CD4-positive, alpha-beta memory T cell (primary cell): ENCODE results near the gene DOP1B. TPM values are rescaled to one million over a fixed set of nuclear protein-coding genes. Genes with fewer than 3 reads are reported as not detected.
"Not testable (repeated sequence)": the region's sequence is repeated elsewhere in the genome, so short reads cannot be mapped to it uniquely, and the experiment has no call there.

ENCODE experiments used
- CTCF ChIA-PET: fragments of 350-600 bp; sonication (Branson Sonifier 250); formaldehyde crosslinking; loops from one replicate; lab custom pipeline; 2021; ENCODE audit warnings: inconsistent platforms; ENCODE audit not compliant: partially characterized antibody; lab: Charles Lee
- POLR2A ChIA-PET: fragments of 350-600 bp; sonication (Branson Sonifier 250); formaldehyde crosslinking; loops from one replicate; lab custom pipeline; 2021; ENCODE audit not compliant: partially characterized antibody; lab: Charles Lee
- DNase-seq, 5 donors: peaks; one replicate each; pipeline versions ENCODE4 v3.0.0 to v3.0.0-alpha.2; 2020 to 2022; ENCODE audit warnings: mixed read lengths in 1 of 5
- H3K27ac ChIP-seq: one replicate; pipeline ENCODE4 v1.7.0; 2013; ENCODE audit warnings: low read depth, low read length
- H3K27me3 ChIP-seq: 2 replicates; pipeline ENCODE4 v1.7.0; 2013; ENCODE audit warnings: mild to moderate bottlenecking, low read length, moderate library complexity; ENCODE audit not compliant: insufficient read depth
- H3K36me3 ChIP-seq: 2 replicates; pipeline ENCODE4 v1.7.0; 2013; ENCODE audit warnings: mild to moderate bottlenecking, low read length, moderate library complexity; ENCODE audit not compliant: insufficient read depth
- H3K4me1 ChIP-seq: 2 replicates; pipeline ENCODE4 v1.7.0; 2013; ENCODE audit warnings: mild to moderate bottlenecking, low read length, moderate library complexity; ENCODE audit not compliant: insufficient read depth
- H3K4me3 ChIP-seq, 2 donors: one replicate each; pipeline ENCODE4 v1.7.0; 2013; ENCODE audit warnings: low read length in 2 of 2, mild to moderate bottlenecking in 1 of 2
- H3K9me3 ChIP-seq, 2 donors: one replicate each; pipeline ENCODE4 v1.7.0; 2013; ENCODE audit warnings: low read length in 2 of 2, control low read depth in 1 of 2; ENCODE audit not compliant: control insufficient read depth in 1 of 2
- H3K27ac Mint-ChIP-seq, 7 donors: one replicate each; pipeline ENCODE4 v1.8.0; 2020 to 2021; ENCODE audit warnings: mixed read lengths in 7 of 7, mild to moderate bottlenecking in 6 of 7, inconsistent platforms in 3 of 7, moderate library complexity in 3 of 7
- H3K27me3 Mint-ChIP-seq, 2 donors: one replicate each; pipeline ENCODE4 v1.8.0; 2020 to 2021; ENCODE audit warnings: mixed read lengths in 2 of 2
- H3K36me3 Mint-ChIP-seq, 2 donors: one replicate each; pipeline ENCODE4 v1.8.0; 2020 to 2021; ENCODE audit warnings: mixed read lengths in 2 of 2, inconsistent platforms in 1 of 2, mild to moderate bottlenecking in 1 of 2
- H3K4me1 Mint-ChIP-seq, 4 donors: one replicate each; pipeline ENCODE4 v1.8.0; 2020 to 2021; ENCODE audit warnings: mixed read lengths in 4 of 4, mild to moderate bottlenecking in 1 of 4
- H3K4me3 Mint-ChIP-seq, 8 donors: one replicate each; pipeline ENCODE4 v1.8.0; 2020 to 2021; ENCODE audit warnings: mixed read lengths in 8 of 8, mild to moderate bottlenecking in 7 of 8, moderate library complexity in 6 of 8, inconsistent platforms in 3 of 8
- H3K9me3 Mint-ChIP-seq, 8 donors: one replicate each; pipeline ENCODE4 v1.8.0; 2020 to 2021; ENCODE audit warnings: mixed read lengths in 8 of 8, mild to moderate bottlenecking in 5 of 8, inconsistent platforms in 3 of 8, moderate library complexity in 1 of 8
- intact Hi-C: fragments of 100-400 bp; cut with micrococcal nuclease; formaldehyde crosslinking; loops from one replicate; pipeline ENCODE4 v1.15.1; 2023
- polyA plus RNA-seq, 2 donors: library from polyadenylated mRNA; unstranded; fragments of 300-500 nt; fragmentation: Illumina TruSeq; gene quantifications; one replicate each; pipeline ENCODE4 v1.2.3, GENCODE V29; 2021
- total RNA-seq, 2 experiments: library from RNA; stranded (reverse); gene quantifications; one replicate each; pipeline ENCODE4 v1.2.3, GENCODE V29; 2021

Gene DOP1B
- total and polyA plus RNA-seq, 4 experiments from 2014 or later: 3.2 to 27.3 (median 18.9) TPM

DNA sequence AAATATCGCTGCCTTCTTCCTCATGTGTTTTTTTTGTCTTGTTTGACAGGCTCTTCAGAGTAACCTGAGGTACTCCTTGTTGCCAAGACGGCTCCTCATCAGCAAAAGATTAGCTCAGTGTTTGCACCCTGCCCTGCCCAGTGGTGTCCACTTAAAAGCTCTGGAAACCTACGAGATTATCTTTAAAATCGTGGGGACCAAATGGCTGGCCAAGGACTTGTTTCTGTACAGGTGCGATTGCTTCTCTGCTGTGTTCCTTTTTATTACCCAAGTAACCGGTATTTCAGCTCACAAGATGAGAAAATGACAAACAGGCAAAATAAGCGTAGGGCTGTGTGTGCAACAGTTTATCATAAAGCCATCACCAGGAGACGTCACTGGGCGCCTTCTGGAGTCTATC, 42.4 kb downstream of the DOP1B start:
- Histone ChIP-seq H3K4me3 (no peak overlapping the region), H3K9me3 (no peaks in the 10 kb centered on the region), H3K27me3 (no peaks in the 10 kb centered on the region), H3K27ac (no peak overlapping the region), H3K4me1 (no peaks in the 10 kb centered on the region), H3K36me3 (no peaks in the 10 kb centered on the region)
- DNase-seq: no peak
- H3K4me1 Mint-ChIP-seq: peaks cover 0 to 9% (median 0%) of the 10 kb centered on the region in 4 donors
- ChIA-PET POLR2A (no interaction called here), CTCF (interaction anchor here (1.5 kb wide), 1 partner anchor 11 kb away, joined by 7 read pairs; no protein-coding TSS in a partner anchor)
- H3K27me3 Mint-ChIP-seq: no peaks in the 10 kb centered on the region
- intact Hi-C loops: no loop called here
- no peak overlapping the region for H3K4me3 Mint-ChIP-seq
- no peaks in the 10 kb centered on the region for H3K9me3 Mint-ChIP-seq
- H3K27ac Mint-ChIP-seq: peak overlapping the region in 1 of 7 donors; percentile 5
- H3K36me3 Mint-ChIP-seq: peaks cover 27 to 41% of the 10 kb centered on the region in 2 donors

DNA sequence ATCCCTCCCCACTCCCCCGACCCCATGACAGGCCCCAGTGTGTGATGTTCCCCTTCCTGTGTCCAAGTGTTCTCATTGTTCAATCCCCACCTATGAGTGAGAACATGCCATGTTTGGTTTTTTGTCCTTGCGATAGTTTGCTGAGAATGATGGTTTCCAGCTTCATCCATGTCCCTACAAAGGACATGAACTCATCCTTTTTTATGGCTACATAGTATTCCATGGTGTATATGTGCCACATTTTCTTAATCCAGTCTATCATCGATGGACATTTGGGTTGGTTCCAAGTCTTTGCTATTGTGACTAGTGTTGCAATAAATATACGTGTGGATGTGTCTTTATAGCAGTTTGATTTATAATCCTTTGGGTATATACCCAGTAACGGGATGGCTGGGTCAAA, 43.0 kb downstream of the DOP1B start:
- H3K9me3 ChIP-seq, H3K4me3 ChIP-seq, H3K9me3 Mint-ChIP-seq, H3K27me3 ChIP-seq, H3K4me1 Mint-ChIP-seq, POLR2A ChIA-PET, intact Hi-C loops, DNase-seq, H3K27me3 Mint-ChIP-seq, H3K36me3 ChIP-seq, H3K27ac ChIP-seq, H3K4me3 Mint-ChIP-seq, H3K4me1 ChIP-seq: not testable (repeated sequence)
- CTCF ChIA-PET: interaction anchor here (1.5 kb wide), 1 partner anchor 10 kb away, joined by 7 read pairs; no protein-coding TSS in a partner anchor
- peak overlapping the region in 1 of 7 donors; percentile 70 for H3K27ac Mint-ChIP-seq
- peaks cover 27 to 42% of the 10 kb centered on the region in 2 donors for H3K36me3 Mint-ChIP-seq

DNA sequence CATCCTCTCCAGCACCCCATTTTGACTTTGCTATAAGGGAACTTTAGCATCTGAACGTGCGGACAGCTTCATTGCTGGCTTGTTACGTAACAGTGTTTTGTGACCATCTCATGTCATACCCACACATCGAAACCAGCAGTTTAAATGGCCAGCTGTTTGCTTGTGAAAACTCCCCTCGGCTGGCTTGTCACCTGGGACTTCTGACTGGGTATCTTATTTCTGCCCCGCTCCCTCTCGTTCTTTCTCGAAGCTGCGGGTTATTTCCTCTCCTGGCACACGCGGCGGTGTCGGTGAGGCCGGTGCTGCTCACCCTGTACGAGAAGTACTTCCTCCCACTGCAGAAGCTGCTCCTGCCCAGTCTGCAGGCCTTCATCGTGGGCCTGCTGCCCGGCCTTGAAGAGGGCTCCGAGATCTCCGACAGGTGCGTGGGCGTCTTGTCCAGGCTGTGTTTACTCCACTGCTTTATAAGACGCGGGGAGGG, 43.5 kb downstream of the DOP1B start:
- Mint-ChIP-seq H3K9me3 (no peaks in the 10 kb centered on the region), H3K27me3 (no peaks in the 10 kb centered on the region)
- POLR2A ChIA-PET: no interaction called here

DNA sequence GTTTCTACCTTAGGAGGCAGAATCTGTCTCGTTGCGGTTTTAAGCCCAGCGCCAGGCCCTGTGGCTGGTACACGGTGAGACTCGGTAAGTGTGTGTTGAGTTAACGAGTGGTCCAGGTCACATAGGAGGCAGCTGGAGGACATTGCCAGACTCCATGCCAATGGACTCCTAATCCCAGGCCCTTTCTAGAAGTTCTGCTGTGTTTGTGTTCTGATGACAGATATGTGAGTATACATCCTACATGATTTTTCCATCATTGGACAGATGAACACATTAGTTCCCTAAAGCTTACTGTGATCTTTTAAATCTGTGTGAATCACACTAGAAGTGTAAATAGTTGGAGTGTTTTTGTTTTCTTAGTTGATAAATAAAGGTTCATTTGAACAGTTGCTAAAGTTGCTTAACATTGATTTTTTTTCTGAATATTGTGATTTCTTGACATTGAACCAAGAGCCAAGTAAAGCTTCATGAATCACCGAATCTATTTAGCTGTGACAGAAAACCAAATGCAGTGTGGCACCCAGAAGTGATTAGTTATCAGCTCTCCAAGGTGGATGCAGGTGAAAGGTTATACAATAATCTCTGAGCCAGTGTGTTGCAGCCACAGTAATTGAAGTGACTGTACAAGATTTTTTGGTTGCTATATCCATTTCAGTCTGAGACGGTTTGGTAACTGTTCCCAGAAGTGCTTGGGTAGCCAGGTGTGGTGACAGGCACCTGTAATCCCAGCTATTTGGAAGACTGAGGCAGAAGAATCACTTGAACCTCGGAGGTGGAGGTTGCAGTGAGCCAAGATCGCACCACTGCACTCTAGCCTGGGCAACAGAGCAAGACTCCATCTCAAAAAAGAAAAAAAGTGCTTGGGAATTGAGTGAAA, 46.3 kb downstream of the DOP1B start:
- H3K4me3 Mint-ChIP-seq: no peak overlapping the region
- H3K9me3 Mint-ChIP-seq: no peaks in the 10 kb centered on the region
- peak overlapping the region in 5 of 7 donors; percentile 9 to 61 (median 33) for H3K27ac Mint-ChIP-seq
- Histone ChIP-seq H3K4me1 (no peaks in the 10 kb centered on the region), H3K9me3 (no peaks in the 10 kb centered on the region), H3K27me3 (no peaks in the 10 kb centered on the region), H3K27ac (no peak overlapping the region), H3K36me3 (no peaks in the 10 kb centered on the region), H3K4me3 (no peak overlapping the region)
- POLR2A ChIA-PET: interaction anchor here (1.7 kb wide), 1 partner anchor 9 kb away, joined by 5 read pairs; no protein-coding TSS in a partner anchor
- H3K27me3 Mint-ChIP-seq: no peaks in the 10 kb centered on the region
- H3K36me3 Mint-ChIP-seq: peaks cover 23 to 45% of the 10 kb centered on the region in 2 donors
- intact Hi-C loops: no loop called here
- H3K4me1 Mint-ChIP-seq: peaks cover 0 to 9% (median under 1%) of the 10 kb centered on the region in 4 donors
- CTCF ChIA-PET: interaction anchor here (1.0 to 1.5 kb wide), 3 partner anchors 25 to 50 kb away, joined by 3 to 7 read pairs (median 4); no protein-coding TSS in a partner anchor
- DNase-seq: no peak

More for the DNA sequence above, 43.5 kb downstream of the DOP1B start:
- Mint-ChIP-seq H3K36me3 (peaks cover 27 to 45% of the 10 kb centered on the region in 2 donors), H3K4me3 (no peak overlapping the region), H3K4me1 (peaks cover 0 to 9% (median 0%) of the 10 kb centered on the region in 4 donors), H3K27ac (no peak overlapping the region)
- CTCF ChIA-PET: interaction anchor here (1.5 kb wide), 1 partner anchor 10 kb away, joined by 7 read pairs; no protein-coding TSS in a partner anchor
- Histone ChIP-seq H3K4me3 (no peak overlapping the region), H3K36me3 (no peaks in the 10 kb centered on the region), H3K4me1 (no peaks in the 10 kb centered on the region), H3K9me3 (no peaks in the 10 kb centered on the region), H3K27me3 (no peaks in the 10 kb centered on the region), H3K27ac (no peak overlapping the region)
- intact Hi-C loops: no loop called here
- DNase-seq: no peak

DNA sequence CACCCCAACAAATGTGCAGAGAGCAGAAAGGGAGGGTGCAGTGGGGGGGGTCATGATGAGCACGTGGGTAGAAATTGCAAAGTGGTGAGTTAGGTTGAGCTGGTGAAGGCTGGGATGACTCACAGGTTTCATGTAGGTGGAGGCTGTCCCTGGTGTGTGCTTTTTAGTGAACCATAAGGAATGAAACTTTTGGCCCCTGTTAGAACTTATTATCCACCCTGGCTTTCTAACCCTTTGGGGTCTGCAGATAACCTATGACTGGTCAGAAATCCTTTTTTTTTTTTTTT, 46.9 kb downstream of the DOP1B start:
- peak overlapping the region in 5 of 7 donors; percentile 27 to 59 (median 36) for H3K27ac Mint-ChIP-seq
- peaks cover 0 to 12% (median under 1%) of the 10 kb centered on the region in 4 donors for H3K4me1 Mint-ChIP-seq
- H3K27me3 Mint-ChIP-seq: no peaks in the 10 kb centered on the region
- Histone ChIP-seq H3K36me3 (no peaks in the 10 kb centered on the region), H3K4me1 (no peaks in the 10 kb centered on the region), H3K4me3 (no peak overlapping the region), H3K9me3 (no peaks in the 10 kb centered on the region), H3K27me3 (no peaks in the 10 kb centered on the region), H3K27ac (no peak overlapping the region)
- intact Hi-C loops: no loop called here
- H3K9me3 Mint-ChIP-seq: no peaks in the 10 kb centered on the region
- POLR2A ChIA-PET: no interaction called here
- no peak overlapping the region for H3K4me3 Mint-ChIP-seq
- CTCF ChIA-PET: interaction anchor here (0.9 to 1.5 kb wide), 2 partner anchors 30 to 51 kb away, joined by 7 read pairs; no protein-coding TSS in a partner anchor
- no peak for DNase-seq
- peaks cover 21 to 45% of the 10 kb centered on the region in 2 donors for H3K36me3 Mint-ChIP-seq

DNA sequence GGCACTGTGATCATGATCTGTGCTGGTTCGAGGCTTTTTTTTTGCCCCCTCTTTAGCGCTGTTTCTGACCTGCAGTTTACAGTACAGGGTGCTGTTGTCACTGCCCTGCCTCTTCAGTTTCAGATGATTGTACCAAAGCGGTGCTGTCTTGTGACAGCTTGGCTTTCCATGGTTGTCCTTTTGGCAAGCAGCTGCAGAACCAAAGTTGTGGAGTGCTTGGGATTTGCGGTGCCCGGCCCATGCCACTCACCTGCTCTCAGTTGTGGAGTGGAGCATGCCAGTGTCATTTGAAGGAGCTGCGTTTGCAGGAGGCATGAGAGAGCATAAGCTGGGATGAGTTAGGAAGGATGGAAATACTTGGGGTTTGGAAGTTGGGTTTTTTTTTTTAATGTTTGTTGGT, 48.4 kb downstream of the DOP1B start:
- POLR2A ChIA-PET: no interaction called here
- CTCF ChIA-PET: interaction anchor here (1.8 to 2.0 kb wide), 2 partner anchors 52 to 63 kb away, joined by 5 to 9 read pairs; no protein-coding TSS in a partner anchor

DNA sequence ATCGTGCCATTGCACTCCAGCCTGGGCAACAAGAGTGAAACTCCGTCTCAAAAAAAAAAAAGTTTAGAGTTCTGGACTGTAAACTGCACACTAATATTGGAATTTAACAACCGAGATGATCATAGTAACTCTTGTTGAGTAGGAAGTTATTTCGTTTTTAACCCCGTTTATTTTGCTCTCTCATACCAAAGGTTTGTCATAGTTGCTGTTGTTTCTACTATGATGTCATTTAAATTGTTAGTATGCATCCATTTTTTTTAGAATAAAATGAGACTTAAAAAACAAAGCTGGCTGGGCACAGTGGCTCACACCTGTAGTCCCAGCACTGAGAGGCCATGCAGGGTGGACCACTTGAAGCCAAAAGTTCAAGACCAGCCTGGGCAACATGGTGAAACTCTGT, 49.3 kb downstream of the DOP1B start:
- no peak overlapping the region for H3K4me3 Mint-ChIP-seq
- no peak for DNase-seq
- ChIA-PET POLR2A (no interaction called here), CTCF (interaction anchor here (1.2 to 1.8 kb wide), 2 partner anchors 36 to 53 kb away, joined by 3 to 9 read pairs; no protein-coding TSS in a partner anchor)
- H3K36me3 ChIP-seq: no peaks in the 10 kb centered on the region
- intact Hi-C loops: loop anchor here (5.0 kb wide), 1 partner anchor 34 kb away; no protein-coding TSS in a partner anchor
- H3K27ac Mint-ChIP-seq: no peak overlapping the region
- H3K4me1 Mint-ChIP-seq: peaks cover 4 to 12% (median 6%) of the 10 kb centered on the region in 4 donors
- no peaks in the 10 kb centered on the region for H3K9me3 ChIP-seq
- no peaks in the 10 kb centered on the region for H3K27me3 Mint-ChIP-seq
- H3K4me1 ChIP-seq: no peaks in the 10 kb centered on the region
- no peaks in the 10 kb centered on the region for H3K9me3 Mint-ChIP-seq
- peaks cover 16 to 29% of the 10 kb centered on the region in 2 donors for H3K36me3 Mint-ChIP-seq
- no peak overlapping the region for H3K4me3 ChIP-seq
- H3K27ac ChIP-seq: no peak overlapping the region
- no peaks in the 10 kb centered on the region for H3K27me3 ChIP-seq

More for the DNA sequence above, 48.4 kb downstream of the DOP1B start:
- Histone ChIP-seq H3K4me1 (no peaks in the 10 kb centered on the region), H3K27ac (no peak overlapping the region), H3K27me3 (no peaks in the 10 kb centered on the region), H3K36me3 (no peaks in the 10 kb centered on the region), H3K4me3 (no peak overlapping the region), H3K9me3 (no peaks in the 10 kb centered on the region)
- Mint-ChIP-seq H3K36me3 (peaks cover 16 to 35% of the 10 kb centered on the region in 2 donors), H3K4me1 (peaks cover 4 to 12% (median 6%) of the 10 kb centered on the region in 4 donors), H3K27ac (peak overlapping the region in 2 of 7 donors; percentile 23 to 59), H3K9me3 (no peaks in the 10 kb centered on the region), H3K27me3 (no peaks in the 10 kb centered on the region), H3K4me3 (no peak overlapping the region)
- DNase-seq: no peak
- intact Hi-C loops: loop anchor here (5.0 kb wide), 1 partner anchor 33 kb away; no protein-coding TSS in a partner anchor
